HepG2 (cell line): Measurements from ENCODE around the gene WDR45B. TPM values are rescaled to one million over a fixed set of nuclear protein-coding genes. Genes with fewer than 3 reads are reported as not detected.

Experiments
- ATAC-seq: fragments of 200-7000 bp; cut with Tn5 transposase; 3 replicates; pipeline ENCODE4 v1.9.1; 2020; ENCODE audit warnings: mild to moderate bottlenecking, moderate library complexity
- BruUV-seq: library from RNA; stranded (reverse); fragments of 400-500 nt; replicated peaks from 2 replicates; lab custom pipeline; 2021; lab: Mats Ljungman, UMichigan
- CTCF ChIA-PET: fragments of 300-600 bp; formaldehyde crosslinking; extraction: SDS; loops from one replicate; lab custom pipeline; 2021; ENCODE audit warnings: low total read pairs, inconsistent platforms, low intra/inter-chr PET ratio; lab: Yijun Ruan, JAX
- POLR2A ChIA-PET: fragments of 350-600 bp; sonication (Branson Sonifier 250); formaldehyde crosslinking; loops from one replicate; lab custom pipeline; 2020; ENCODE audit warnings: antibody characterized with exemption, inconsistent platforms; lab: Yijun Ruan, JAX
- DNase-seq: peaks from one replicate; pipeline ENCODE4 v3.0.0-alpha.2; 2015; ENCODE audit warnings: low spot score
- FAIRE-seq: peaks from 3 replicates; lab custom pipeline; 2011; peaks lifted over from hg19 to GRCh38; lab: Jason Lieb, UNC
- H2AFZ ChIP-seq: one replicate; pipeline ENCODE4 v1.6.1; 2011; ENCODE audit warnings: low read length, inconsistent platforms
- H3K27ac ChIP-seq: fragments of 300-600 bp; 3 replicates; pipeline ENCODE4 v1.8.0; 2011; ENCODE audit warnings: mixed run types, mild to moderate bottlenecking, mixed read lengths, low read length, inconsistent platforms; ENCODE audit not compliant: insufficient read depth; ENCODE audit errors: extremely low read length
- H3K27me3 ChIP-seq, 2 experiments: fragments of 200-600 bp in 1 of 2; 2 replicates in 1 of 2; 3 replicates in 1 of 2; pipeline versions ENCODE4 v1.6.0 to v1.8.0; 2011; ENCODE audit warnings: low read length in 2 of 2, mild to moderate bottlenecking in 2 of 2, moderate library complexity in 2 of 2, inconsistent platforms in 1 of 2; ENCODE audit not compliant: insufficient read depth in 2 of 2, control insufficient read depth in 1 of 2
- H3K36me3 ChIP-seq, 2 experiments: fragments of 200-600 bp in 1 of 2; replicated peaks in 1 of 2; 2 replicates in 1 of 2; 3 replicates in 1 of 2; pipeline versions ENCODE4 v1.5.1 to v1.8.0; 2011; ENCODE audit warnings: low read length in 2 of 2, inconsistent platforms in 1 of 2; ENCODE audit not compliant: insufficient read depth in 2 of 2, control insufficient read depth in 1 of 2
- H3K4me1 ChIP-seq: 2 replicates; pipeline ENCODE4 v1.5.1; 2012; ENCODE audit warnings: low read length, inconsistent platforms; ENCODE audit not compliant: insufficient read depth
- H3K4me2 ChIP-seq: 2 replicates; pipeline ENCODE4 v1.6.0; 2011; ENCODE audit warnings: low read depth, low read length, inconsistent platforms
- H3K4me3 ChIP-seq, 3 experiments: fragments of 200-600 bp in 1 of 3; sonication (generic), shearing (Covaris generic) in 1 of 3; replicated peaks in 1 of 3; 2 replicates each; pipeline ENCODE4 v1.5.1; 2011 to 2016; ENCODE audit warnings: low read length in 3 of 3, inconsistent platforms in 2 of 3, low read depth in 2 of 3, mild to moderate bottlenecking in 2 of 3, control low read depth in 1 of 3, mixed read lengths in 1 of 3; ENCODE audit not compliant: insufficient read depth in 1 of 3
- H3K79me2 ChIP-seq: one replicate; pipeline ENCODE4 v1.6.1; 2011; ENCODE audit warnings: low read length, inconsistent platforms; ENCODE audit not compliant: insufficient read depth
- H3K9ac ChIP-seq: 2 replicates; pipeline ENCODE4 v1.6.0; 2011; ENCODE audit warnings: mild to moderate bottlenecking, low read depth, low read length, inconsistent platforms; ENCODE audit not compliant: insufficient read depth
- H3K9me3 ChIP-seq: 2 replicates; pipeline ENCODE4 v1.5.1; 2012; ENCODE audit warnings: mild to moderate bottlenecking, low read length
- H4K20me1 ChIP-seq: 2 replicates; pipeline ENCODE4 v1.6.0; 2011; ENCODE audit warnings: inconsistent platforms, mild to moderate bottlenecking, low read length, moderate library complexity; ENCODE audit not compliant: insufficient read depth
- AHDC1 ChIP-seq: sonication (generic); formaldehyde crosslinking; IDR thresholded peaks from 2 replicates; pipeline ENCODE4 v1.5.1; 2020; ENCODE audit warnings: mild to moderate bottlenecking, missing genetic modification reagents, borderline replicate concordance
- GPBP1L1 ChIP-seq: sonication (generic); formaldehyde crosslinking; IDR thresholded peaks from 2 replicates; pipeline ENCODE4 v1.5.0; 2020; ENCODE audit warnings: mild to moderate bottlenecking, missing genetic modification reagents
- GZF1 ChIP-seq: sonication (generic); formaldehyde crosslinking; IDR thresholded peaks from 2 replicates; pipeline ENCODE4 v1.5.1; 2020; ENCODE audit warnings: mild to moderate bottlenecking, missing genetic modification reagents
- HNRNPL ChIP-seq: fragments of 200-400 bp; formaldehyde crosslinking; IDR thresholded peaks from 2 replicates; pipeline ENCODE4 v1.6.1; 2017; ENCODE audit warnings: mild to moderate bottlenecking, low read depth, low read length
- HOXA9 ChIP-seq: sonication (generic); formaldehyde crosslinking; IDR thresholded peaks from 2 replicates; pipeline ENCODE4 v1.8.1; 2022; ENCODE audit warnings: missing genetic modification reagents, mild to moderate bottlenecking, moderate library complexity, borderline replicate concordance
- JARID2 ChIP-seq: sonication (generic); formaldehyde crosslinking; IDR thresholded peaks from 2 replicates; pipeline ENCODE4 v1.8.1; 2023; ENCODE audit warnings: missing genetic modification reagents, inconsistent platforms; ENCODE audit not compliant: insufficient replicate concordance
- KDM4B ChIP-seq: sonication (generic); formaldehyde crosslinking; IDR thresholded peaks from 2 replicates; pipeline ENCODE4 v1.4.0; 2020; ENCODE audit warnings: missing genetic modification reagents
- RORA ChIP-seq: sonication (generic); formaldehyde crosslinking; IDR thresholded peaks from 2 replicates; pipeline ENCODE4 v1.5.0; 2020; ENCODE audit warnings: mild to moderate bottlenecking, missing genetic modification reagents, moderate library complexity
- SP4 ChIP-seq: sonication (generic); formaldehyde crosslinking; IDR thresholded peaks from 2 replicates; pipeline ENCODE4 v1.8.1; 2023; ENCODE audit warnings: mild to moderate bottlenecking, missing genetic modification reagents
- TOPORS ChIP-seq: sonication (generic); formaldehyde crosslinking; IDR thresholded peaks from 2 replicates; pipeline ENCODE4 v1.8.0; 2023; ENCODE audit warnings: mild to moderate bottlenecking, missing genetic modification reagents
- ZBTB20 ChIP-seq: sonication (generic); formaldehyde crosslinking; IDR thresholded peaks from 2 replicates; pipeline ENCODE4 v1.8.1; 2023; ENCODE audit warnings: missing genetic modification reagents, low read depth, mild to moderate bottlenecking, borderline replicate concordance
- ZBTB3 ChIP-seq: sonication (generic); formaldehyde crosslinking; IDR thresholded peaks from 2 replicates; pipeline ENCODE4 v1.4.0; 2020; ENCODE audit warnings: low read depth, mild to moderate bottlenecking, moderate library complexity, missing genetic modification reagents, borderline replicate concordance
- ZFAT ChIP-seq: sonication (generic); formaldehyde crosslinking; conservative IDR thresholded peaks from 2 replicates; pipeline ENCODE4 v1.8.1; 2023; ENCODE audit warnings: missing genetic modification reagents, inconsistent platforms
- ZFP62 ChIP-seq: sonication (generic); formaldehyde crosslinking; IDR thresholded peaks from 2 replicates; pipeline ENCODE4 v1.4.0; 2020; ENCODE audit warnings: missing genetic modification reagents
- ZMYM4 ChIP-seq: sonication (generic); formaldehyde crosslinking; IDR thresholded peaks from 2 replicates; pipeline ENCODE4 v1.8.1; 2023; ENCODE audit warnings: mild to moderate bottlenecking, missing genetic modification reagents
- ZNF17 ChIP-seq: sonication (generic); formaldehyde crosslinking; IDR thresholded peaks from 2 replicates; pipeline ENCODE4 v1.5.0; 2020; ENCODE audit warnings: mild to moderate bottlenecking, missing genetic modification reagents
- ZNF282 ChIP-seq: fragments of 450-650 bp; IDR thresholded peaks from 2 replicates; pipeline ENCODE4 v1.6.1; 2018; ENCODE audit not compliant: partially characterized antibody
- ZNF441 ChIP-seq: sonication (generic); formaldehyde crosslinking; IDR thresholded peaks from 2 replicates; pipeline ENCODE4 v1.7.0; 2021; ENCODE audit warnings: missing genetic modification reagents, borderline replicate concordance
- ZNF572 ChIP-seq: sonication (generic); formaldehyde crosslinking; IDR thresholded peaks from 2 replicates; pipeline ENCODE4 v1.5.1; 2020; ENCODE audit warnings: mild to moderate bottlenecking, missing genetic modification reagents
- WGBS: methylation state at CpG from one replicate; pipeline ENCODE4 v1.1.6; 2017; ENCODE audit warnings: low lambda C conversion rate; 5-methylcytosine and 5-hydroxymethylcytosine counted together
- in situ Hi-C: cut with HindIII; loops from 2 replicates; pipeline ENCODE4 v1.10.0; 2017; ENCODE audit warnings: low pct_unique_long_range_greater_than_20kb; ENCODE audit not compliant: extremely low pct_ligation_motif_present
- intact Hi-C: fragments of 100-400 bp; cut with micrococcal nuclease; formaldehyde crosslinking; loops from one replicate; pipeline ENCODE4 v1.10.0; 2022; ENCODE audit not compliant: unreplicated experiment
- polyA plus RNA-seq, 8 experiments: library from polyadenylated mRNA; depleted of rRNA in 3 of 8; stranded (reverse) in 7 of 8; unstranded in 1 of 8; fragments of >200 nt; fragmentation: Illumina TruSeq in 4 of 8; extraction: Trizol in 4 of 8; gene quantifications; 2 replicates each; pipeline versions ENCODE4 v1.2.1 to v1.2.3, GENCODE V29; 2011 to 2016; ENCODE audit warnings: low read depth in 4 of 8, missing spikeins in 1 of 8, mixed read lengths in 1 of 8; ENCODE audit not compliant: insufficient read depth in 1 of 8
- total RNA-seq, 5 experiments: library from RNA; depleted of rRNA; stranded (reverse); fragments of >200 nt; fragmentation: Illumina TruSeq; extraction: Trizol; gene quantifications; 2 replicates each; pipeline ENCODE4 v1.2.3, GENCODE V29; 2016; ENCODE audit warnings: low read depth in 1 of 5

The WDR45B gene
- total and polyA plus RNA-seq, 2 of the 13 experiments (the other 11 are each of a cell fraction or from before 2014, with no cell fraction given): 86.2 to 155 TPM

GRCh38 chr17:82665217-82665616 lies 17.0 kb upstream of the WDR45B start (continued):
- TF ChIP-seq AHDC1 (CRISPR knock-in tag): no peak
- TF ChIP-seq SP4: no peak
- no peak for TF ChIP-seq ZFAT

GRCh38 chr17:82664701-82665182 lies 16.5 kb upstream of the WDR45B start:
- peaks cover 13% of the 10 kb centered on the region for H3K4me1 ChIP-seq
- no peaks in the 10 kb centered on the region for H3K79me2 ChIP-seq
- H4K20me1 ChIP-seq: no peaks in the 10 kb centered on the region
- POLR2A ChIA-PET: no interaction called here
- no peak overlapping the region for H3K4me3 ChIP-seq
- H3K27ac ChIP-seq: no peak overlapping the region
- 85% methylated on average over 14 of the region's 22 CpGs for WGBS
- H3K9ac ChIP-seq: no peak overlapping the region
- FAIRE-seq: no peak
- H3K36me3 ChIP-seq: no peaks in the 10 kb centered on the region
- no peak for ATAC-seq
- no peak overlapping the region for H2AFZ ChIP-seq
- intact Hi-C loops: no loop called here
- H3K27me3 ChIP-seq: no peaks in the 10 kb centered on the region
- no peak overlapping the region for H3K4me2 ChIP-seq
- in situ Hi-C loops: loop anchor here (5.0 kb wide), 1 partner anchor 113 kb away; no protein-coding TSS in a partner anchor
- CTCF ChIA-PET: no interaction called here
- no peaks in the 10 kb centered on the region for H3K9me3 ChIP-seq
- no peak for DNase-seq
- no peak for TF ChIP-seq ZMYM4 (CRISPR knock-in tag)
- no peak for TF ChIP-seq ZBTB3 (CRISPR knock-in tag)
- TF ChIP-seq ZBTB20 (CRISPR knock-in tag): no peak
- TF ChIP-seq KDM4B: no peak
- TF ChIP-seq HOXA9: no peak
- TF ChIP-seq GPBP1L1: no peak
- TF ChIP-seq ZNF17 (CRISPR knock-in tag): no peak
- no peak for TF ChIP-seq ZNF282
- no peak for TF ChIP-seq JARID2 (CRISPR knock-in tag)
- no peak for TF ChIP-seq HNRNPL
- no peak for TF ChIP-seq RORA
- TF ChIP-seq ZFP62 (CRISPR knock-in tag): no peak
- TF ChIP-seq TOPORS (CRISPR knock-in tag): no peak
- TF ChIP-seq ZNF441 (CRISPR knock-in tag): no peak
- no peak for TF ChIP-seq ZNF572 (CRISPR knock-in tag)
- TF ChIP-seq GZF1 (CRISPR knock-in tag): no peak
- TF ChIP-seq, all 625 proteins: peak for 0
- BruUV-seq: no TSS peak
